Retinal pigment epithelial cell (primary cell): ENCODE data around the gene SLC7A4.

Experiments used
- DNase-seq: peaks from one replicate; pipeline ENCODE4 v3.0.0-alpha.2; 2010; ENCODE audit warnings: low read depth
- H3K4me3 ChIP-seq: 2 replicates; pipeline ENCODE4 v1.5.1; 2011; ENCODE audit warnings: mild to moderate bottlenecking, low read length, control low read depth, moderate library complexity
- CTCF ChIP-seq: conservative IDR thresholded peaks from 2 replicates; pipeline ENCODE4 v1.5.1; 2011; ENCODE audit warnings: low read depth, low read length, control low read depth, inconsistent platforms

Gene SLC7A4

DNA sequence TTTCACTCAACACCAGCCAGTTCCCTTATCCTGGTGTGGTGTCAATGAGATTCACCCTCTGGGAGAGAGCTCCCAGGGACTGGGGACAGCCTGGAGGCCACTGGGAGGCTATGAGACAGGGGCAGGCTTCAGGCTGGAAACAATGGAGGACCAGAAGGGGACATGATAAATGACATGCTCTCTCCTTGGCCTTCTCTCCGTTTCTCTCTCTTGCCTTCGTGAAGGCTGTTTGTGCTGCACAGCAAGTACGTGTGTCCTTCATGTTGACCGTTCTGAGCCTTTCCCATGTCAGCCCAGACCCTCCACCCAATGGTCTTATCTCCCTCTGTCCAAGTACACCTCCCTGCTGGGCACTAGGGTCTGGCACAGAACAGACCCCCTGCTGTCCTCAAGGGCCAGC, 51.8 kb downstream of the SLC7A4 start:
- DNase-seq, result no peak
- no peak for TF ChIP-seq CTCF
- H3K4me3 ChIP-seq, result no peak overlapping the region

- TF ChIP-seq CTCF, result no peak
- no peak for DNase-seq
- H3K4me3 ChIP-seq, result peak overlapping the region; percentile 24
These were observed 52.4 kb downstream of the SLC7A4 start for GRCh38 chr22:20979940-20980453.

DNA sequence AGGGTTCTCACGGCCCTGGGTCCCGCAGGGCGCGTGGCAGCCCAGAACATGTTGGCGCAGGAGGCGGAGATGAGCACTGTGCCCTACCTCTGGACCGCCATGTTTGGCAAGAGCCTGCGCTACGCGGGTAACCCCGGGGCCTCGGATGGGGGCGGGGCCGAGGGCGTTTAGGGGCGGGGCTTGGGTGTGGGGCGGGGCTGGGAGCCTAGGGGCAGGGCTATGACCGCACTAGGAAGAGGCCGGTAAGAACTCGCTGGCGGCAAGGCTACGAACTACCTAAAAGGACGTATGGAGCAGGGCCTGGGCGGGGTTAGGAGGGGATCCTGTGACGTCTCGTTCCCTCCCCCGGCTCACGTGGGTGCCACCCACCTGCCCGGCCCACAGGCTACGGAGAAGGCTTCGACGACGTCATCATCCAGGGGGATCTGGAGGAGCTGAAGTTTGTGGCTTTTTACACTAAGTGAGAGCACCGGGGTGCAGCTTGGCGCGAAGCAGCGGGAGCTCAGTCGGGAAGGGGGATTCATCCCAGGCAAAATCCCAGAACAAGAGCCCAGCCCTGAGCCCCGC, 53.0 kb downstream of the SLC7A4 start:
- DNase-seq, result peak; percentile 62
- H3K4me3 ChIP-seq, result peak overlapping the region; percentile 24

More for the DNA sequence above, 53.0 kb downstream of the SLC7A4 start:
- no peak for TF ChIP-seq CTCF
